ENCODE data around the gene ZNF423. TPM values are rescaled to one million over a fixed set of nuclear protein-coding genes. Genes with fewer than 3 reads are reported as not detected.

The ZNF423 gene
- total RNA-seq, 4 donors from 2014 or later, result 0.67 to 3.7 (median 2.2) TPM

GRCh38 chr16:49830873-49831272 lies 25.0 kb downstream of the ZNF423 start:
- 97 to 99% methylated on average over 5 of the region's 5 CpGs for WGBS, 2 donors
- no peak for DNase-seq (ENCODE audit: low spot score in 2 of 2)

GRCh38 chr16:49828533-49829267 lies 27.2 kb downstream of the ZNF423 start:
- WGBS, 2 donors, result 77 to 86% methylated on average over 15 of the region's 15 CpGs
- intact Hi-C loops (cut with DNase I; ENCODE audit: low total_unique reads), result no loop called here
- TF ChIP-seq CTCF (IDR thresholded peaks at IDR 0.05) (no peak), POLR2A (IDR thresholded peaks at IDR 0.05) (no peak)
- no peak overlapping the region for H3K4me3 ChIP-seq (ENCODE audit: low read depth, poor library complexity, severe bottlenecking)
- DNase-seq (ENCODE audit: low spot score in 2 of 2), result no peak

More at GRCh38 chr16:49830873-49831272, 25.0 kb downstream of the ZNF423 start:
- no peak overlapping the region for H3K4me3 ChIP-seq (ENCODE audit: low read depth, poor library complexity, severe bottlenecking)
- intact Hi-C loops (cut with DNase I; ENCODE audit: low total_unique reads), result no loop called here
- TF ChIP-seq POLR2A (IDR thresholded peaks at IDR 0.05) (no peak), CTCF (IDR thresholded peaks at IDR 0.05) (no peak)

GRCh38 chr16:49827805-49828438 lies 28.0 kb downstream of the ZNF423 start:
- DNase-seq (ENCODE audit: low spot score in 2 of 2), result no peak
- intact Hi-C loops (cut with DNase I; ENCODE audit: low total_unique reads), result no loop called here
- TF ChIP-seq POLR2A (IDR thresholded peaks at IDR 0.05) (no peak), CTCF (IDR thresholded peaks at IDR 0.05) (no peak)
- H3K4me3 ChIP-seq (ENCODE audit: low read depth, poor library complexity, severe bottlenecking), result no peak overlapping the region
- WGBS, 2 donors, result 55 to 63% methylated on average over 8 of the region's 8 CpGs

- intact Hi-C loops (cut with DNase I; ENCODE audit: low total_unique reads), result no loop called here
- TF ChIP-seq CTCF (IDR thresholded peaks at IDR 0.05) (no peak), POLR2A (IDR thresholded peaks at IDR 0.05) (no peak)
- no peak for DNase-seq (ENCODE audit: low spot score in 2 of 2)
- WGBS, 2 donors, result 78 to 87% methylated on average over 5 of the region's 5 CpGs
- no peak overlapping the region for H3K4me3 ChIP-seq (ENCODE audit: low read depth, poor library complexity, severe bottlenecking)
Observed at GRCh38 chr16:49826515-49826914, 29.4 kb downstream of the ZNF423 start.

GRCh38 chr16:49825041-49825440 lies 30.9 kb downstream of the ZNF423 start:
- WGBS, 2 donors, result 51 to 66% methylated on average over 1 of the region's 1 CpG
- no peak for TF ChIP-seq POLR2A (IDR thresholded peaks at IDR 0.05)
- TF ChIP-seq CTCF (IDR thresholded peaks at IDR 0.05), result no peak
- no peak for DNase-seq (ENCODE audit: low spot score in 2 of 2)
- intact Hi-C loops (cut with DNase I; ENCODE audit: low total_unique reads), result no loop called here
- H3K4me3 ChIP-seq (ENCODE audit: low read depth, poor library complexity, severe bottlenecking), result no peak overlapping the region

Measured in lower leg skin (tissue), 4 donors.